Measurements from ENCODE around the gene CASZ1.

Gene CASZ1

GRCh38 chr1:10775763-10776162 is 20.7 kb downstream of the CASZ1 start:
- no peak overlapping the region for H3K4me3 Mint-ChIP-seq
- no peaks in the 10 kb centered on the region for H3K27me3 Mint-ChIP-seq
- no peaks in the 10 kb centered on the region for H3K9me3 Mint-ChIP-seq
- H3K27ac Mint-ChIP-seq = no peak overlapping the region
- H3K4me1 Mint-ChIP-seq = no peaks in the 10 kb centered on the region
- H3K36me3 Mint-ChIP-seq = no peaks in the 10 kb centered on the region

DNA sequence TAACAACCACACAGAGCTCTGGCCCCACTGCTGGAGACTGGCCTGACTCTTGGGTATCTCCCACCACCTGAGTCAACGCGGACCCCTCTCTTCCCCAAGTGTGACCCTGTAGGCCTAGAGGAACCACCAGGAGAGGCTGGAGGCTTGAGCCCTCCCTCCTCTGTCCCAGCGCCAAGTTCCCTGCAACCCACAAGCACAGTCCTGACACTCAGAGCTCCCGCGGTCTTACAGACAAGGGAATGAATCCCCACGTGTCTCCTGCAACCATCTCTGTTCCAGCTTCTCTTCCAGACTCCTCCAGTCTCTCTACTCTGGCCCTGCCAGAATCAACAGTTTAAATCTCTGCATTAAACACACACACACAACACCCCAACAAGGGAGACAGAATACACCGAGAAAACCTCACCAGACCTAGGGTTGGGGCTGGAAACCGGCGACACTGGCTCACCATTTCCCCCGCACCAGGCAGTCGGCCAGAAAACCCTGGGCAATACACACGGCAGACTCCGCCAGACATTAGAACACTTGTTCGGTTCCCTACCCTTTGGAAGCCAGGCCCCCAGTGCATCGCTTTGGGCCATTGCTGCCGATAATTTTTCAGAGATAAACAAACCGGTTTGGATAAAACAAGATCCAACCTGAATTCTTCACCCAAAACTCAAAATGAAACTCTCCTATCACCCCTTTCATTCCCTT is 21.7 kb downstream of the CASZ1 start:
- H3K27ac Mint-ChIP-seq = no peak overlapping the region
- H3K36me3 Mint-ChIP-seq = no peaks in the 10 kb centered on the region
- no peaks in the 10 kb centered on the region for H3K4me1 Mint-ChIP-seq
- no peaks in the 10 kb centered on the region for H3K9me3 Mint-ChIP-seq
- no peaks in the 10 kb centered on the region for H3K27me3 Mint-ChIP-seq
- H3K4me3 Mint-ChIP-seq = no peak overlapping the region

GRCh38 chr1:10773851-10774614 is 22.4 kb downstream of the CASZ1 start:
- Mint-ChIP-seq H3K4me3 (no peak overlapping the region), H3K27ac (no peak overlapping the region), H3K36me3 (no peaks in the 10 kb centered on the region), H3K9me3 (no peaks in the 10 kb centered on the region), H3K4me1 (no peaks in the 10 kb centered on the region), H3K27me3 (no peaks in the 10 kb centered on the region)

GRCh38 chr1:10773376-10773775 is 23.1 kb downstream of the CASZ1 start:
- Mint-ChIP-seq H3K27me3 (no peaks in the 10 kb centered on the region), H3K27ac (no peak overlapping the region), H3K4me3 (no peak overlapping the region), H3K36me3 (no peaks in the 10 kb centered on the region), H3K9me3 (no peaks in the 10 kb centered on the region), H3K4me1 (no peaks in the 10 kb centered on the region)

GRCh38 chr1:10772711-10773110 is 23.7 kb downstream of the CASZ1 start:
- H3K27ac Mint-ChIP-seq = no peak overlapping the region
- H3K36me3 Mint-ChIP-seq = no peaks in the 10 kb centered on the region
- no peaks in the 10 kb centered on the region for H3K9me3 Mint-ChIP-seq
- no peaks in the 10 kb centered on the region for H3K4me1 Mint-ChIP-seq
- H3K4me3 Mint-ChIP-seq = no peak overlapping the region
- no peaks in the 10 kb centered on the region for H3K27me3 Mint-ChIP-seq

- Mint-ChIP-seq H3K27ac (no peak overlapping the region), H3K4me3 (no peak overlapping the region), H3K36me3 (no peaks in the 10 kb centered on the region), H3K4me1 (no peaks in the 10 kb centered on the region), H3K9me3 (no peaks in the 10 kb centered on the region), H3K27me3 (no peaks in the 10 kb centered on the region)
Observed at GRCh38 chr1:10771789-10772188, 24.7 kb downstream of the CASZ1 start.

DNA sequence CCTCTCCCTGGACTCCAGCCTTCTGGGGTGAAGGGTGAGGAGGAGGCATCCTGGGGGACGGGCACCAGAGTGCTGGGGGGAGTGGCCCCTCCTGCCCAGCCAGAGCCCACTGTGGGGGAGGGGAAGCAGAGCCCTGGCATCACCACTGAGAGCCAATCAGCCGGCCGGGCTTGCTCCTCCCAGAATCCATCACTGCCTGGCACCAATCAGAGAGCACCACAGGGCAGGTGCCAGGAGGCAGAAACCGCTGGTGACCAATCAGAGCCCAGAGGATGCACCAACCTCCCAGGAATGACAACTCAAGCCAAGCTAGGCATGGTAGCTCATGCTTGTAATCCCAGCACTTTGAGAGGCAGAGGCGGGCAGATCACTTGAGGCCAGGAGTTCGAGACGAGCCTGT is 27.9 kb downstream of the CASZ1 start:
- Mint-ChIP-seq H3K9me3 (no peaks in the 10 kb centered on the region), H3K4me3 (no peak overlapping the region), H3K27me3 (no peaks in the 10 kb centered on the region), H3K27ac (no peak overlapping the region), H3K4me1 (no peaks in the 10 kb centered on the region), H3K36me3 (no peaks in the 10 kb centered on the region)

DNA sequence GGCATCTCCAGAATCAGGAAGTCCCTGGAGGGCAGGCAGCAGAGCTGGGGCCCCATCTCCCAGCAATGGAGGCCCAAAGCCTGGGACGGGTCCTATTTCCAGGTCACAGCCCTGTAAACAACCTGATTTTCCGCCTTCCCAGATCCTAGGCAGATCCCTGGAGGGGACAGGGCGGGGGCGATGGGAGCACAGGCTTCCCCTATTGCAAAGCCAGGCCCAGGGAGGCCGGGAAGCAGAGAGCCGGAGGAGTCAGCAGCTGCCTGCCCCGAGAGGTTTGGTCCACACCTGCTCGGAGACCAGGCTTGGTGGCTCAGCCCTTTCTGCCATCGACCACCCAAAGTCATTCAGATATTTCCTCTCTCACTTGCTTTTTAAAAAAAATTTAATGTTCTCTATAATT is 29.2 kb downstream of the CASZ1 start:
- Mint-ChIP-seq H3K27me3 (no peaks in the 10 kb centered on the region), H3K27ac (no peak overlapping the region), H3K36me3 (no peaks in the 10 kb centered on the region), H3K4me3 (no peak overlapping the region), H3K4me1 (no peaks in the 10 kb centered on the region), H3K9me3 (no peaks in the 10 kb centered on the region)

- H3K27ac Mint-ChIP-seq = no peak overlapping the region
- H3K4me1 Mint-ChIP-seq = no peaks in the 10 kb centered on the region
- H3K27me3 Mint-ChIP-seq = no peaks in the 10 kb centered on the region
- H3K9me3 Mint-ChIP-seq = no peaks in the 10 kb centered on the region
- no peaks in the 10 kb centered on the region for H3K36me3 Mint-ChIP-seq
- H3K4me3 Mint-ChIP-seq = no peak overlapping the region
Observed at GRCh38 chr1:10765734-10766478, 30.5 kb downstream of the CASZ1 start.

GRCh38 chr1:10765304-10765703 is 31.1 kb downstream of the CASZ1 start:
- Mint-ChIP-seq H3K36me3 (no peaks in the 10 kb centered on the region), H3K4me3 (no peak overlapping the region), H3K27me3 (no peaks in the 10 kb centered on the region), H3K27ac (no peak overlapping the region), H3K9me3 (no peaks in the 10 kb centered on the region), H3K4me1 (no peaks in the 10 kb centered on the region)

- Mint-ChIP-seq H3K9me3 (no peaks in the 10 kb centered on the region), H3K27me3 (no peaks in the 10 kb centered on the region), H3K4me1 (no peaks in the 10 kb centered on the region), H3K27ac (peak overlapping the region; percentile 56), H3K4me3 (no peak overlapping the region), H3K36me3 (no peaks in the 10 kb centered on the region)
Observed at GRCh38 chr1:10764296-10764798, 32.1 kb downstream of the CASZ1 start.

DNA sequence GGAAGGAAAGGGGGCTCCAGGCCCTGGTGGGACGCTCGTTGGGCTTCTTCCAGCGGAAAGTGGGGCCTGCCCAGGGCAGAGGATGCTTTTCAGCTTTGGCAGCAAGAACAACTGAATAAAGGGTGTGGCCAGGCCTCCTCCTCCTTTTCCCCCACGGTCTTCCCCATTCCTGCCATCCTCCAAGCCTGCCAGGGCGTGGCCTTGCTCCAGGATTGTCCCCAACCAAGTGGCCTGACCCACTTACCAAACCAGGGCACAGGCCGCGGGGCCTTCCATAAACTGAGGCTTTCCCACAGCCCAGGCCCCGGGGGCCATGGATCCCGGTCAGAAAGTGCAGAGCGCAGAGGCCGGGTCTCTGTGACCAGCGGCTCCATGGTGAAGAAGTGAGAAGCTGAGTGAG is 33.6 kb downstream of the CASZ1 start:
- Mint-ChIP-seq H3K4me1 (no peaks in the 10 kb centered on the region), H3K36me3 (no peaks in the 10 kb centered on the region), H3K9me3 (no peaks in the 10 kb centered on the region), H3K27ac (no peak overlapping the region), H3K4me3 (no peak overlapping the region), H3K27me3 (no peaks in the 10 kb centered on the region)

GRCh38 chr1:10762153-10762523 is 34.3 kb downstream of the CASZ1 start:
- no peak overlapping the region for H3K27ac Mint-ChIP-seq
- no peak overlapping the region for H3K4me3 Mint-ChIP-seq
- H3K4me1 Mint-ChIP-seq = no peaks in the 10 kb centered on the region
- no peaks in the 10 kb centered on the region for H3K27me3 Mint-ChIP-seq
- no peaks in the 10 kb centered on the region for H3K36me3 Mint-ChIP-seq
- H3K9me3 Mint-ChIP-seq = no peaks in the 10 kb centered on the region

- Mint-ChIP-seq H3K9me3 (no peaks in the 10 kb centered on the region), H3K36me3 (no peaks in the 10 kb centered on the region), H3K27ac (no peak overlapping the region), H3K27me3 (no peaks in the 10 kb centered on the region), H3K4me1 (no peaks in the 10 kb centered on the region), H3K4me3 (no peak overlapping the region)
Observed at GRCh38 chr1:10761503-10762152, 34.8 kb downstream of the CASZ1 start.

DNA sequence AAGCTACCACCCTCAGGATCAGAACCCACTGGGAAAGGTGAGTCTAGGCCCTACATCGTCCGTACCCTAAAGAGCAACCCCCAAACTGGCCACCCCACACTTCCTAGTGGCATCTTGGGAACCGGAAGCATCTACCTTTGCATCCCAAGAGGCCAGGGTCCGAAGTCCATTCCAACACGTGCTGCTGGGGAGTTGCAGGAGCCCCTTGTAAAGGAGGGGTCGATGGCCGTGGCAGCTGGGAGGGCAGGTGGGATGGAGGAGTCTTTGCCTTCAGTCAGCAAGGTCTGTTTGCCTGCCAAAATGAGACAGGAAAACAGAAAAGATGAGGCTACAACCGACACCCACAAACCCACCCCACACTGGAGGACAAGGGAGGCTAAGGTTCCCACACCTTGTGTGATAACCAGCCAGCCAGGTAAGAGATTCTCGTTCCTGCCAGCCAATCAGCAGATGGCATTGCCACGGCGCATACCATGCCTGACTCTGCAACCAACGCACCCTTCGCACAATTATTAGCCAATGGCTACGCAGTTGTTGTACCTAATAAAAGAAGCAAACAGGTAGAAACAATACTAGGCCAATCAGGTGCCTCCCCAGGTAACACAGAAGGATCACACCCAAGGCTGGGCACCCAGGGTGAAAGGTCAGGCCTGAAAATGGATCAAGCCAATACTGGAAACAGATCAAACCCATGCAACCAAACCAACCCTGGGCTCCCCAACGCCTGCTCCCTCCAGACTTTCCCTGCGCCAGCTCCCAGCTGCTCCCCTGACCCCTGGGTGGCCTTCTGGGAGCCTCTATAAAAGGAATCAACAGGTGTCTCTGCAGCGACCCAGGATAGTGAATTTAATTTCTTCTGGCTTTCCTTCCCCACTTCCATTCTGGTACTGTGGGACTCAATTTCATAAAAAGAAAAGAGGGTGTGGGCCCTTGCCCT is 35.6 kb downstream of the CASZ1 start:
- Mint-ChIP-seq H3K4me3 (no peak overlapping the region), H3K9me3 (no peaks in the 10 kb centered on the region), H3K27ac (no peak overlapping the region), H3K27me3 (no peaks in the 10 kb centered on the region), H3K4me1 (peaks cover under 1% of the 10 kb centered on the region), H3K36me3 (no peaks in the 10 kb centered on the region)

All from activated naive CD4-positive, alpha-beta T cell treated with anti-CD3 and anti-CD28 coated beads, Interleukin-2, amount 50 U/mL, for 24 hours (primary cell).